Liver (tissue), 9 donors: ENCODE measurements around the gene BAZ2B. TPM values are rescaled to one million over a fixed set of nuclear protein-coding genes. Genes with fewer than 3 reads are reported as not detected.
"Not testable (repeated sequence)": the region's sequence is repeated elsewhere in the genome, so short reads cannot be mapped to it uniquely, and the experiment has no call there.

Experiments used
- DNase-seq: peaks from one replicate; pipeline ENCODE4 v3.0.0-alpha.2; 2017; ENCODE audit warnings: low spot score
- H3K27ac ChIP-seq, 2 donors: one replicate each; pipeline ENCODE4 v1.7.0; 2013; ENCODE audit warnings: inconsistent platforms in 2 of 2, low read length in 2 of 2, control low read depth in 1 of 2, low read depth in 1 of 2, mild to moderate bottlenecking in 1 of 2
- H3K27me3 ChIP-seq, 4 donors: one replicate each; pipeline versions ENCODE4 v1.6.1 to v1.7.0; 2013; ENCODE audit warnings: low read length in 3 of 4, inconsistent platforms in 1 of 4, mild to moderate bottlenecking in 1 of 4, moderate library complexity in 1 of 4; ENCODE audit not compliant: control insufficient read depth in 4 of 4, insufficient read depth in 4 of 4
- H3K36me3 ChIP-seq, 4 donors: one replicate each; pipeline versions ENCODE4 v1.6.1 to v1.7.0; 2013; ENCODE audit warnings: low read length in 3 of 4, mild to moderate bottlenecking in 3 of 4, low read depth in 1 of 4, moderate library complexity in 1 of 4; ENCODE audit not compliant: control insufficient read depth in 4 of 4, insufficient read depth in 3 of 4
- H3K4me1 ChIP-seq, 4 donors: one replicate each; pipeline versions ENCODE4 v1.6.1 to v1.7.0; 2013; ENCODE audit warnings: low read length in 3 of 4, mild to moderate bottlenecking in 3 of 4, moderate library complexity in 1 of 4; ENCODE audit not compliant: control insufficient read depth in 4 of 4, insufficient read depth in 4 of 4
- H3K4me3 ChIP-seq, 3 donors: one replicate each; pipeline versions ENCODE4 v1.6.1 to v1.7.0; 2013; ENCODE audit warnings: low read length in 3 of 3, control low read depth in 1 of 3, low read depth in 1 of 3, mild to moderate bottlenecking in 1 of 3
- H3K9ac ChIP-seq, 2 donors: one replicate each; pipeline ENCODE4 v1.7.0; 2013; ENCODE audit warnings: low read length in 2 of 2, mild to moderate bottlenecking in 2 of 2, moderate library complexity in 2 of 2, control low read depth in 1 of 2, low read depth in 1 of 2
- H3K9me3 ChIP-seq, 4 donors: one replicate each; pipeline versions ENCODE4 v1.6.1 to v1.7.0; 2013; ENCODE audit warnings: low read length in 3 of 4; ENCODE audit not compliant: control insufficient read depth in 4 of 4
- ATF3 ChIP-seq: IDR thresholded peaks from 2 replicates; pipeline ENCODE4 v1.6.1; 2016; ENCODE audit warnings: antibody characterized with exemption
- CTCF ChIP-seq: fragments of 150-350 bp; IDR thresholded peaks from 2 replicates; pipeline ENCODE4 v1.5.1; 2017; ENCODE audit warnings: improper control_type of control experiment, low read depth, low read length; ENCODE audit not compliant: missing input control
- FOXA1 ChIP-seq: IDR thresholded peaks from 2 replicates; pipeline ENCODE4 v1.6.1; 2016; ENCODE audit warnings: antibody characterized with exemption
- FOXA2 ChIP-seq: IDR thresholded peaks from 2 replicates; pipeline ENCODE4 v1.6.1; 2016; ENCODE audit warnings: antibody characterized with exemption
- GABPA ChIP-seq, 2 donors: IDR thresholded peaks in 1 of 2; conservative IDR thresholded peaks in 1 of 2; 2 replicates each; pipeline ENCODE4 v1.6.1; 2016; ENCODE audit warnings: antibody characterized with exemption in 2 of 2, mild to moderate bottlenecking in 1 of 2, moderate library complexity in 1 of 2
- HNF4A ChIP-seq, 2 donors: conservative IDR thresholded peaks; 2 replicates each; pipeline ENCODE4 v1.6.1; 2016; ENCODE audit warnings: antibody characterized with exemption in 2 of 2, mild to moderate bottlenecking in 2 of 2
- JUND ChIP-seq, 2 donors: IDR thresholded peaks; 2 replicates each; pipeline ENCODE4 v1.6.1; 2016; ENCODE audit warnings: antibody characterized with exemption in 2 of 2
- MAX ChIP-seq: IDR thresholded peaks from 2 replicates; pipeline ENCODE4 v1.6.1; 2016; ENCODE audit warnings: antibody characterized with exemption
- RAD21 ChIP-seq, 2 donors: IDR thresholded peaks; 2 replicates each; pipeline ENCODE4 v1.6.1; 2016; ENCODE audit warnings: antibody characterized with exemption in 2 of 2, mild to moderate bottlenecking in 2 of 2
- REST ChIP-seq: IDR thresholded peaks from 2 replicates; pipeline ENCODE4 v1.6.1; 2016; ENCODE audit warnings: antibody characterized with exemption, mild to moderate bottlenecking
- RXRA ChIP-seq, 2 donors: IDR thresholded peaks; 2 replicates each; pipeline ENCODE4 v1.6.1; 2017 to 2018; ENCODE audit warnings: antibody characterized with exemption in 2 of 2, mild to moderate bottlenecking in 1 of 2
- SP1 ChIP-seq: IDR thresholded peaks from 2 replicates; pipeline ENCODE4 v1.6.1; 2018; ENCODE audit warnings: antibody characterized with exemption, mild to moderate bottlenecking
- TAF1 ChIP-seq: conservative IDR thresholded peaks from 2 replicates; pipeline ENCODE4 v1.6.1; 2016; ENCODE audit warnings: antibody characterized with exemption, mild to moderate bottlenecking
- YY1 ChIP-seq: IDR thresholded peaks from 2 replicates; pipeline ENCODE4 v1.6.1; 2016; ENCODE audit warnings: antibody characterized with exemption, mild to moderate bottlenecking
- ZBTB33 ChIP-seq: IDR thresholded peaks from 2 replicates; pipeline ENCODE4 v1.6.1; 2016; ENCODE audit warnings: antibody characterized with exemption
- WGBS: extraction: QIAGEN DNeasy Blood & Tissue Kit; methylation state at CpG from one replicate; pipeline ENCODE4 v1.1.7; 2013; 5-methylcytosine and 5-hydroxymethylcytosine counted together
- polyA plus RNA-seq, 2 donors: library from polyadenylated mRNA; stranded (reverse) in 1 of 2; unstranded in 1 of 2; fragments of 200-250 nt in 1 of 2; fragments of >200 nt in 1 of 2; fragmentation: Nextera tagmentation in 1 of 2; extraction: Ambion mirVana in 1 of 2; gene quantifications; one replicate each; pipeline versions ENCODE4 v1.2.1 to v1.2.3, GENCODE V29; 2013 to 2015
- total RNA-seq, 2 donors: library from RNA; depleted of rRNA; stranded (reverse); fragments of >200 nt; gene quantifications; one replicate each; pipeline ENCODE4 v1.2.3, GENCODE V29; 2014
- donor health status: healthy.
- donor health status: healthy.
- donor health status: healthy.
- donor health status: healthy.
- donor health status: healthy.

Gene BAZ2B
- total and polyA plus RNA-seq, 4 donors, result 6.7 to 61.0 (median 24.9) TPM

GRCh38 chr2:159362094-159362493 is 254.3 kb downstream of the BAZ2B start:
- WGBS, result 79% methylated on average over 2 of the region's 2 CpGs
- Histone ChIP-seq H3K27ac (no peak overlapping the region), H3K27me3 (no peaks in the 10 kb centered on the region)

GRCh38 chr2:159361603-159362002 is 254.7 kb downstream of the BAZ2B start:
- H3K36me3 ChIP-seq, result peaks cover 0 to 28% (median 14%) of the 10 kb centered on the region in 4 donors
- H3K9me3 ChIP-seq, H3K4me3 ChIP-seq, H3K9ac ChIP-seq, H3K4me1 ChIP-seq, DNase-seq, H3K27ac ChIP-seq, H3K27me3 ChIP-seq: not testable (repeated sequence)
- WGBS, result 99% methylated on average over 3 of the region's 3 CpGs

More at GRCh38 chr2:159362094-159362493, 254.3 kb downstream of the BAZ2B start:
- no peak for DNase-seq
- no peak for TF ChIP-seq REST
- TF ChIP-seq MAX, result no peak
- no peak for TF ChIP-seq SP1
- no peak for TF ChIP-seq YY1
- no peak for TF ChIP-seq TAF1
- TF ChIP-seq FOXA1, result no peak
- no peak for TF ChIP-seq ZBTB33
- TF ChIP-seq RAD21 (IDR thresholded peaks at IDR 0.05), result no peak
- TF ChIP-seq FOXA2, result no peak
- TF ChIP-seq ATF3, result no peak
- no peak for TF ChIP-seq GABPA (IDR thresholded peaks at IDR 0.05 in 1 of 2, conservative IDR thresholded peaks at IDR 0.05 in 1 of 2)
- no peak for TF ChIP-seq JUND (IDR thresholded peaks at IDR 0.05)
- no peak for TF ChIP-seq HNF4A (conservative IDR thresholded peaks at IDR 0.05)
- TF ChIP-seq RXRA (IDR thresholded peaks at IDR 0.05), result no peak
- TF ChIP-seq CTCF, result no peak
- H3K9me3 ChIP-seq, result no peaks in the 10 kb centered on the region
- no peaks in the 10 kb centered on the region for H3K4me1 ChIP-seq
- H3K36me3 ChIP-seq, result peaks cover 0 to 32% (median 16%) of the 10 kb centered on the region in 4 donors
- H3K4me3 ChIP-seq, result no peak overlapping the region
- H3K9ac ChIP-seq, result no peak overlapping the region
